ENCODE measurements around the gene FOXI1.

FOXI1 gene

GRCh38 chr5:170105642-170106611 is at the start of gene FOXI1:
FOXI1 (plus strand) TSS chr5:170105897; CDS start chr5:170105958, 61 bp downstream.
- no peak for DNase-seq (ENCODE audit: low spot score)

GRCh38 chr5:170056561-170057267 is 49.0 kb upstream of the FOXI1 start:
- DNase-seq (ENCODE audit: low spot score): no peak

- no peak for DNase-seq (ENCODE audit: low spot score)
These were observed 48.4 kb upstream of the FOXI1 start for GRCh38 chr5:170057311-170057710.

GRCh38 chr5:170059221-170059620 is 46.5 kb upstream of the FOXI1 start:
- DNase-seq (ENCODE audit: low spot score): no peak

GRCh38 chr5:170067152-170067551 is 38.5 kb upstream of the FOXI1 start:
- no peak for DNase-seq (ENCODE audit: low spot score)

- no peak for DNase-seq (ENCODE audit: low spot score)
These were observed 38.0 kb upstream of the FOXI1 start for GRCh38 chr5:170067574-170068170.

GRCh38 chr5:170069512-170069911 is 36.2 kb upstream of the FOXI1 start:
- DNase-seq (ENCODE audit: low spot score): no peak

- no peak for DNase-seq (ENCODE audit: low spot score)
These were observed 34.9 kb upstream of the FOXI1 start for GRCh38 chr5:170070556-170071412.

GRCh38 chr5:170071748-170072147 is 33.9 kb upstream of the FOXI1 start:
- no peak for DNase-seq (ENCODE audit: low spot score)

GRCh38 chr5:170075696-170076095 is 30.0 kb upstream of the FOXI1 start:
- DNase-seq (ENCODE audit: low spot score): no peak

GRCh38 chr5:170076211-170076610 is 29.5 kb upstream of the FOXI1 start:
- no peak for DNase-seq (ENCODE audit: low spot score)

GRCh38 chr5:170076739-170077138 is 29.0 kb upstream of the FOXI1 start:
- DNase-seq (ENCODE audit: low spot score): no peak

- no peak for DNase-seq (ENCODE audit: low spot score)
These were observed 28.2 kb upstream of the FOXI1 start for GRCh38 chr5:170077526-170077925.

GRCh38 chr5:170078458-170078857 is 27.2 kb upstream of the FOXI1 start:
- no peak for DNase-seq (ENCODE audit: low spot score)

GRCh38 chr5:170078931-170079330 is 26.8 kb upstream of the FOXI1 start:
- no peak for DNase-seq (ENCODE audit: low spot score)

- DNase-seq (ENCODE audit: low spot score): no peak
These were observed 25.5 kb upstream of the FOXI1 start for GRCh38 chr5:170080217-170080616.

GRCh38 chr5:170080786-170081445 is 24.8 kb upstream of the FOXI1 start:
- no peak for DNase-seq (ENCODE audit: low spot score)

GRCh38 chr5:170081616-170082015 is 24.1 kb upstream of the FOXI1 start:
- DNase-seq (ENCODE audit: low spot score): no peak

- DNase-seq (ENCODE audit: low spot score): no peak
These were observed 23.0 kb upstream of the FOXI1 start for GRCh38 chr5:170082701-170083100.

- DNase-seq (ENCODE audit: low spot score): no peak
These were observed 18.4 kb upstream of the FOXI1 start for GRCh38 chr5:170087168-170087817.

Measured in CD4-positive, alpha-beta T cell treated with Interleukin-2 at 100 ng/mL for 4 hours (primary cell).